ENCODE measurements around the gene HMGB2. TPM values are rescaled to one million over a fixed set of nuclear protein-coding genes. Genes with fewer than 3 reads are reported as not detected.

Gene HMGB2
- total RNA-seq, 1 donor from 2014 or later, result 201 TPM

GRCh38 chr4:173288698-173289352, 45.3 kb downstream of the HMGB2 start:
- Mint-ChIP-seq H3K4me1 (ENCODE audit: unreplicated experiment) (peaks cover 14% of the 10 kb centered on the region), H3K36me3 (peaks cover 9% of the 10 kb centered on the region), H3K27me3 (no peaks in the 10 kb centered on the region), H3K4me3 (peak overlapping the region; percentile 53), H3K9me3 (peaks cover 7% of the 10 kb centered on the region), H3K27ac (peak overlapping the region; percentile 70)
- TF ChIP-seq CTCF (conservative IDR thresholded peaks at IDR 0.05), result no peak
- DNase-seq (ENCODE audit: extremely low spot score, unreplicated experiment), result no peak

- peak; percentile 70 for TF ChIP-seq CTCF (conservative IDR thresholded peaks at IDR 0.05)
- Mint-ChIP-seq H3K36me3 (peaks cover 9% of the 10 kb centered on the region), H3K27ac (peak overlapping the region; percentile 70), H3K4me3 (no peak overlapping the region), H3K9me3 (peaks cover 10% of the 10 kb centered on the region), H3K27me3 (no peaks in the 10 kb centered on the region), H3K4me1 (ENCODE audit: unreplicated experiment) (peaks cover 14% of the 10 kb centered on the region)
- DNase-seq (ENCODE audit: extremely low spot score, unreplicated experiment), result no peak
Measured at GRCh38 chr4:173288296-173288695, 45.9 kb downstream of the HMGB2 start.

GRCh38 chr4:173287486-173287885, 46.7 kb downstream of the HMGB2 start:
- H3K9me3 Mint-ChIP-seq, result peaks cover 10% of the 10 kb centered on the region
- no peak for TF ChIP-seq CTCF (conservative IDR thresholded peaks at IDR 0.05)
- no peaks in the 10 kb centered on the region for H3K27me3 Mint-ChIP-seq
- no peak overlapping the region for H3K27ac Mint-ChIP-seq
- no peak overlapping the region for H3K4me3 Mint-ChIP-seq
- H3K4me1 Mint-ChIP-seq (ENCODE audit: unreplicated experiment), result peaks cover 14% of the 10 kb centered on the region
- DNase-seq (ENCODE audit: extremely low spot score, unreplicated experiment), result no peak
- H3K36me3 Mint-ChIP-seq, result peaks cover 13% of the 10 kb centered on the region

GRCh38 chr4:173284463-173284862, 49.7 kb downstream of the HMGB2 start:
- Mint-ChIP-seq H3K27ac (no peak overlapping the region), H3K27me3 (no peaks in the 10 kb centered on the region), H3K4me1 (ENCODE audit: unreplicated experiment) (peaks cover 11% of the 10 kb centered on the region), H3K9me3 (peaks cover 10% of the 10 kb centered on the region), H3K36me3 (peaks cover 16% of the 10 kb centered on the region), H3K4me3 (no peak overlapping the region)
- no peak for TF ChIP-seq CTCF (conservative IDR thresholded peaks at IDR 0.05)
- no peak for DNase-seq (ENCODE audit: extremely low spot score, unreplicated experiment)

GRCh38 chr4:173282626-173283025, 51.5 kb downstream of the HMGB2 start:
- Mint-ChIP-seq H3K27me3 (no peaks in the 10 kb centered on the region), H3K4me1 (ENCODE audit: unreplicated experiment) (peaks cover 7% of the 10 kb centered on the region), H3K27ac (no peak overlapping the region), H3K36me3 (peaks cover 16% of the 10 kb centered on the region), H3K4me3 (no peak overlapping the region), H3K9me3 (peaks cover 6% of the 10 kb centered on the region)
- DNase-seq (ENCODE audit: extremely low spot score, unreplicated experiment), result no peak
- TF ChIP-seq CTCF (conservative IDR thresholded peaks at IDR 0.05), result no peak

GRCh38 chr4:173282256-173282562, 51.9 kb downstream of the HMGB2 start:
- H3K4me1 Mint-ChIP-seq (ENCODE audit: unreplicated experiment), result peaks cover 11% of the 10 kb centered on the region
- peaks cover 16% of the 10 kb centered on the region for H3K36me3 Mint-ChIP-seq
- H3K4me3 Mint-ChIP-seq, result no peak overlapping the region
- H3K27me3 Mint-ChIP-seq, result no peaks in the 10 kb centered on the region
- peaks cover 6% of the 10 kb centered on the region for H3K9me3 Mint-ChIP-seq
- TF ChIP-seq CTCF (conservative IDR thresholded peaks at IDR 0.05), result no peak
- DNase-seq (ENCODE audit: extremely low spot score, unreplicated experiment), result no peak
- no peak overlapping the region for H3K27ac Mint-ChIP-seq
